GM12865 (cell line): Measurements from ENCODE around the gene CCNL1.

Source experiments
- DNase-seq: peaks from one replicate; pipeline ENCODE4 v3.0.0; 2010; ENCODE audit warnings: low read depth
- H3K4me3 ChIP-seq: 2 replicates; pipeline ENCODE4 v1.5.1; 2011; ENCODE audit warnings: mild to moderate bottlenecking, low read depth, low read length, control low read depth
- TF ChIP-seq, protein P1 (sequence below): IDR thresholded peaks from 2 replicates; pipeline ENCODE4 v1.5.1; 2011; ENCODE audit warnings: low read length, control low read depth, low read depth, inconsistent platforms; ENCODE audit not compliant: insufficient read depth; ENCODE audit errors: missing control alignments

CCNL1 gene

DNA sequence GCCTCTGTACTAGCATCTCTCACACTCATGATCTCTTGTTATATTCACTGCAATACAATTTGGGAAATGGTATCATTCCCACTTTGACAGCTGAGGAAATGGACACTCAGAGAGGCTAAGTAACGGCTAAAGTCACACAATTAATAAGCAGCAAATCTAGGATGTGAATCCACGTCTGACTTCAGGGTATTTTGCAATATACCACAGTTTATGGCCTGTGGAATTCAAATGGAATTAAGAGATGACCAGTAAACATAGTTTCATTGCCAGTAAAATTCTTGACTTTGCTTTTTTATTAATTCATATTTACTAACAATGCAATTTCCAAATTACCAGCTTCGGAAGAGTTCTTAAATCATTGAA lies 61.1 kb downstream of the CCNL1 start:
- no peak for DNase-seq
- H3K4me3 ChIP-seq, result no peak overlapping the region
- TF ChIP-seq, protein P1, sequence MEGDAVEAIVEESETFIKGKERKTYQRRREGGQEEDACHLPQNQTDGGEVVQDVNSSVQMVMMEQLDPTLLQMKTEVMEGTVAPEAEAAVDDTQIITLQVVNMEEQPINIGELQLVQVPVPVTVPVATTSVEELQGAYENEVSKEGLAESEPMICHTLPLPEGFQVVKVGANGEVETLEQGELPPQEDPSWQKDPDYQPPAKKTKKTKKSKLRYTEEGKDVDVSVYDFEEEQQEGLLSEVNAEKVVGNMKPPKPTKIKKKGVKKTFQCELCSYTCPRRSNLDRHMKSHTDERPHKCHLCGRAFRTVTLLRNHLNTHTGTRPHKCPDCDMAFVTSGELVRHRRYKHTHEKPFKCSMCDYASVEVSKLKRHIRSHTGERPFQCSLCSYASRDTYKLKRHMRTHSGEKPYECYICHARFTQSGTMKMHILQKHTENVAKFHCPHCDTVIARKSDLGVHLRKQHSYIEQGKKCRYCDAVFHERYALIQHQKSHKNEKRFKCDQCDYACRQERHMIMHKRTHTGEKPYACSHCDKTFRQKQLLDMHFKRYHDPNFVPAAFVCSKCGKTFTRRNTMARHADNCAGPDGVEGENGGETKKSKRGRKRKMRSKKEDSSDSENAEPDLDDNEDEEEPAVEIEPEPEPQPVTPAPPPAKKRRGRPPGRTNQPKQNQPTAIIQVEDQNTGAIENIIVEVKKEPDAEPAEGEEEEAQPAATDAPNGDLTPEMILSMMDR, result no peak

DNA sequence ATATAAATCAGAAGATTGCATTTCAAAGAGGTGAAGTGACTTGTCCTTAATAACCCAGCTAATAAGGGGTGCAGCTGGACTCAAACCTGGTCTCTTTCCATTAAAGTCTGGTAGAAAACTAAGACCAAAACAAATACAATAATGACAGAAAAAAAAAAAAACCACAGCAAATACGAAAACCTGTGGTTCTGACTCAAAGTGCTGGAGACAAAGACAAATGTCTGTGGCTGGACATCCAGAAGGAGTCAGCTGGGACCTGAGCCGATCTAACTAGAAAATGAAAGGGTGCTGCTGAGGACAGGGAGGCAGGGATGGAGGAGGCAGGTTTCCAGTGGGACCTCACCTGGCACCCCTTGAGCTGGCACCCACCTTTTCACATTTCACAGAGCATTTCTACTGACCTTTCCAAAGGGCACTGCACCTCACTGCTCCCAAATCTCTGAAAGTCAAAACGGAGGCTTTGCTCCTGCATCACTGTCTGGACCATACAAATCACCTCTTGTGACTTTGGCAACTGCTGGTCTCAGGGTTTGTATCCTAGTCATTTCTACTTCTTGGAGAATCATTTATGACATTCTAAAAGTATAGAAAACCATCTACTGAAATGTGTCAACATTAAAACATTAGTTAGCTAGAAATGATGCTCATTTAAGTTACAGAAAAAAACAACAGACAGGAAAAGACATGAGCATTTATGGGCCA lies 61.7 kb downstream of the CCNL1 start:
- H3K4me3 ChIP-seq, result no peak overlapping the region
- TF ChIP-seq, protein P1, result no peak
- no peak for DNase-seq
